Thyroid gland (tissue), 4 donors: ENCODE measurements around the gene ARL6IP4.
"Not testable (repeated sequence)": the region's sequence is repeated elsewhere in the genome, so short reads cannot be mapped to it uniquely, and the experiment has no call there.

Experiments
- POLR2A ChIP-seq, 2 donors: fragments of 450-650 bp; IDR thresholded peaks; one replicate each; pipeline ENCODE4 v1.6.1; 2017; ENCODE audit warnings: antibody characterized with exemption in 2 of 2, mild to moderate bottlenecking in 2 of 2, moderate library complexity in 1 of 2
- TF ChIP-seq, protein P1 (sequence below), 6 experiments: fragments of 200-600 bp in 3 of 6; fragments of 450-650 bp in 3 of 6; sonication (generic) in 3 of 6; IDR thresholded peaks; one replicate each; pipeline ENCODE4 v1.5.1; 2016 to 2019; ENCODE audit warnings: antibody characterized with exemption in 6 of 6, mild to moderate bottlenecking in 2 of 6, inconsistent platforms in 1 of 6, moderate library complexity in 1 of 6

- TF ChIP-seq, protein P1, sequence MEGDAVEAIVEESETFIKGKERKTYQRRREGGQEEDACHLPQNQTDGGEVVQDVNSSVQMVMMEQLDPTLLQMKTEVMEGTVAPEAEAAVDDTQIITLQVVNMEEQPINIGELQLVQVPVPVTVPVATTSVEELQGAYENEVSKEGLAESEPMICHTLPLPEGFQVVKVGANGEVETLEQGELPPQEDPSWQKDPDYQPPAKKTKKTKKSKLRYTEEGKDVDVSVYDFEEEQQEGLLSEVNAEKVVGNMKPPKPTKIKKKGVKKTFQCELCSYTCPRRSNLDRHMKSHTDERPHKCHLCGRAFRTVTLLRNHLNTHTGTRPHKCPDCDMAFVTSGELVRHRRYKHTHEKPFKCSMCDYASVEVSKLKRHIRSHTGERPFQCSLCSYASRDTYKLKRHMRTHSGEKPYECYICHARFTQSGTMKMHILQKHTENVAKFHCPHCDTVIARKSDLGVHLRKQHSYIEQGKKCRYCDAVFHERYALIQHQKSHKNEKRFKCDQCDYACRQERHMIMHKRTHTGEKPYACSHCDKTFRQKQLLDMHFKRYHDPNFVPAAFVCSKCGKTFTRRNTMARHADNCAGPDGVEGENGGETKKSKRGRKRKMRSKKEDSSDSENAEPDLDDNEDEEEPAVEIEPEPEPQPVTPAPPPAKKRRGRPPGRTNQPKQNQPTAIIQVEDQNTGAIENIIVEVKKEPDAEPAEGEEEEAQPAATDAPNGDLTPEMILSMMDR (IDR thresholded peaks at IDR 0.05), result not testable (repeated sequence)
- TF ChIP-seq POLR2A (IDR thresholded peaks at IDR 0.05), result not testable (repeated sequence)
Observed at GRCh38 chr12:123014473-123014872, 34.0 kb downstream of the ARL6IP4 start.
